CD14-positive monocyte (primary cell): ENCODE data around the gene ANTKMT. TPM values are rescaled to one million over a fixed set of nuclear protein-coding genes. Genes with fewer than 3 reads are reported as not detected.

Source experiments
- DNase-seq, 3 donors: peaks; one replicate each; pipeline ENCODE4 v3.0.0-alpha.2; 2011 to 2022
- H2AFZ ChIP-seq: 2 replicates; pipeline ENCODE4 v1.6.0; 2012; ENCODE audit warnings: mild to moderate bottlenecking, low read depth, low read length, inconsistent platforms; ENCODE audit not compliant: insufficient read depth, poor library complexity, severe bottlenecking
- H3K27ac ChIP-seq, 2 donors: 1 replicate in 1 of 2; 2 replicates in 1 of 2; pipeline ENCODE4 v1.5.1; 2012 to 2013; ENCODE audit warnings: low read length in 2 of 2, control low read depth in 1 of 2, inconsistent platforms in 1 of 2, low read depth in 1 of 2, mild to moderate bottlenecking in 1 of 2
- H3K27me3 ChIP-seq, 2 donors: one replicate each; pipeline versions ENCODE4 v1.6.0 to v1.6.1; 2011 to 2013; ENCODE audit warnings: low read length in 2 of 2; ENCODE audit not compliant: control insufficient read depth in 2 of 2, insufficient read depth in 2 of 2
- H3K36me3 ChIP-seq, 2 donors: replicated peaks in 1 of 2; 1 replicate in 1 of 2; 2 replicates in 1 of 2; pipeline versions ENCODE4 v1.5.1 to v1.6.1; 2012 to 2013; ENCODE audit warnings: low read length in 2 of 2, control low read depth in 1 of 2, inconsistent platforms in 1 of 2, mild to moderate bottlenecking in 1 of 2; ENCODE audit not compliant: insufficient read depth in 2 of 2, control insufficient read depth in 1 of 2
- H3K4me1 ChIP-seq, 2 donors: 1 replicate in 1 of 2; 2 replicates in 1 of 2; pipeline versions ENCODE4 v1.5.1 to v1.6.1; 2012 to 2013; ENCODE audit warnings: low read length in 2 of 2, control low read depth in 1 of 2, inconsistent platforms in 1 of 2, mild to moderate bottlenecking in 1 of 2, moderate library complexity in 1 of 2; ENCODE audit not compliant: insufficient read depth in 2 of 2, control insufficient read depth in 1 of 2
- H3K4me2 ChIP-seq: replicated peaks from 2 replicates; pipeline ENCODE3; 2012; ENCODE audit warnings: low read length, moderate library complexity, mild to moderate bottlenecking; ENCODE audit not compliant: poor library complexity, severe bottlenecking; ENCODE audit errors: extremely low read depth
- H3K4me3 ChIP-seq, 3 experiments: fragments of 200-600 bp in 1 of 3; sonication (generic) in 1 of 3; replicated peaks in 1 of 3; 1 replicate in 2 of 3; 2 replicates in 1 of 3; pipeline ENCODE4 v1.5.1; 2011 to 2013; ENCODE audit warnings: low read length in 3 of 3, mild to moderate bottlenecking in 3 of 3, control low read depth in 2 of 3, low read depth in 2 of 3, inconsistent platforms in 1 of 3, moderate library complexity in 1 of 3
- H3K79me2 ChIP-seq: 2 replicates; pipeline ENCODE4 v1.6.0; 2012; ENCODE audit warnings: mild to moderate bottlenecking, control low read depth, inconsistent platforms, low read length, moderate library complexity; ENCODE audit not compliant: insufficient read depth
- H3K9ac ChIP-seq: 2 replicates; pipeline ENCODE4 v1.6.0; 2017; ENCODE audit warnings: low read length, mild to moderate bottlenecking; ENCODE audit not compliant: insufficient read depth, poor library complexity, severe bottlenecking
- H3K9me3 ChIP-seq, 2 donors: replicated peaks in 1 of 2; 1 replicate in 1 of 2; 2 replicates in 1 of 2; pipeline versions ENCODE4 v1.5.1 to v1.6.1; 2012 to 2013; ENCODE audit warnings: low read length in 2 of 2, control low read depth in 1 of 2; ENCODE audit not compliant: control insufficient read depth in 1 of 2, insufficient read depth in 1 of 2
- H4K20me1 ChIP-seq: 2 replicates; pipeline ENCODE4 v1.6.0; 2012; ENCODE audit warnings: mild to moderate bottlenecking, low read length, control low read depth, moderate library complexity; ENCODE audit not compliant: insufficient read depth
- H3K27ac Mint-ChIP-seq, 7 donors: one replicate each; pipeline ENCODE4 v1.8.0; 2020; ENCODE audit warnings: mild to moderate bottlenecking in 7 of 7, mixed read lengths in 7 of 7, moderate library complexity in 6 of 7, inconsistent platforms in 2 of 7
- H3K27me3 Mint-ChIP-seq, 3 donors: one replicate each; pipeline ENCODE4 v1.8.0; 2021 to 2022; ENCODE audit warnings: low read depth in 3 of 3, mild to moderate bottlenecking in 3 of 3, mixed read lengths in 3 of 3, moderate library complexity in 3 of 3, inconsistent platforms in 1 of 3
- H3K36me3 Mint-ChIP-seq, 2 donors: one replicate each; pipeline ENCODE4 v1.8.0; 2020; ENCODE audit warnings: mixed read lengths in 2 of 2, inconsistent platforms in 1 of 2, mild to moderate bottlenecking in 1 of 2
- H3K4me1 Mint-ChIP-seq: one replicate; pipeline ENCODE4 v1.8.0; 2020; ENCODE audit warnings: mild to moderate bottlenecking, mixed read lengths
- H3K4me3 Mint-ChIP-seq, 2 donors: one replicate each; pipeline ENCODE4 v1.8.0; 2020; ENCODE audit warnings: mild to moderate bottlenecking in 2 of 2, mixed read lengths in 2 of 2, moderate library complexity in 1 of 2
- H3K9me3 Mint-ChIP-seq, 7 donors: one replicate each; pipeline ENCODE4 v1.8.0; 2020 to 2022; ENCODE audit warnings: mixed read lengths in 7 of 7, mild to moderate bottlenecking in 6 of 7, moderate library complexity in 6 of 7, inconsistent platforms in 2 of 7
- CTCF ChIP-seq: fragments of 200-600 bp; IDR thresholded peaks from one replicate; pipeline ENCODE4 v1.8.0; 2022; ENCODE audit warnings: antibody characterized with exemption, mild to moderate bottlenecking
- whole genome bisulfite sequencing: methylation state at CpG from one replicate; pipeline ENCODE4 v1.1.5; 2013; ENCODE audit warnings: missing lambda C conversion rate; ENCODE audit not compliant: insufficient coverage; 5-methylcytosine and 5-hydroxymethylcytosine counted together
- intact Hi-C, 2 donors: fragments of 100-400 bp; cut with micrococcal nuclease; formaldehyde crosslinking; loops; one replicate each; pipeline versions ENCODE4 v1.15.0 to v1.15.1; 2023
- polyA minus RNA-seq: library from RNA; depleted of rRNA, polyadenylated mRNA; stranded (reverse); fragments of >200 nt; gene quantifications from 2 replicates; pipeline ENCODE4 v1.2.3, GENCODE V29; 2012
- polyA plus RNA-seq, 3 donors: library from polyadenylated mRNA; depleted of rRNA in 1 of 3; unstranded in 2 of 3; stranded (reverse) in 1 of 3; fragments of 300-500 nt in 2 of 3; fragments of >200 nt in 1 of 3; fragmentation: Illumina TruSeq in 2 of 3; gene quantifications; 1 replicate in 2 of 3; 2 replicates in 1 of 3; pipeline ENCODE4 v1.2.3, GENCODE V29; 2012 to 2021
- total RNA-seq, 12 experiments: library from RNA in 1 of 12; stranded (reverse) in 1 of 12; fragments of 120-200 nt in 1 of 12; gene quantifications; one replicate each; pipeline ENCODE4 v1.2.4 and lab custom pipeline; 2013 to 2026; ENCODE audit warnings: mixed read lengths in 6 of 12, inconsistent platforms in 1 of 12

Gene ANTKMT
- 33.4 TPM for total RNA-seq (2013)
- polyA plus RNA-seq (10 to 100 TPM; 21.5 to 56.3 (median 34.4) TPM), polyA minus RNA-seq (19.4 and 30.7 TPM in 2 replicates), total RNA-seq (lab: John Stamatoyannopoulos, UW) (0.50 to 6.7 (median 3.7) reads per million in 11 experiments)

- H2AFZ ChIP-seq: peak within 1 kb of the TSS; percentile 100
- H3K27ac ChIP-seq: peak within 1 kb of the TSS in 1 of 2 donors; percentile 36
- TF ChIP-seq CTCF: no peak
- H3K27me3 Mint-ChIP-seq: peaks cover 41 to 56% (median 41%) of the 10 kb centered on the region in 3 donors
- H4K20me1 ChIP-seq: peaks cover 20% of the 10 kb centered on the region
- peaks cover 20 to 32% of the 10 kb centered on the region in 2 donors for H3K4me1 ChIP-seq
- H3K4me3 Mint-ChIP-seq: peak within 1 kb of the TSS; percentile 79 to 87
- peaks cover 7 to 54% of the 10 kb centered on the region in 2 donors for H3K27me3 ChIP-seq
- intact Hi-C loops: no loop called here
- H3K79me2 ChIP-seq: no peaks in the 10 kb centered on the region
- H3K9me3 Mint-ChIP-seq: peaks cover 0 to 3% (median 0%) of the 10 kb centered on the region in 7 donors
- 9% methylated on average over 106 of the region's 106 CpGs for WGBS
- H3K36me3 ChIP-seq: no peaks in the 10 kb centered on the region
- peak; percentile 56 to 62 (median 58) for DNase-seq
- H3K9me3 ChIP-seq: peaks cover 4 to 5% of the 10 kb centered on the region in 2 donors
- peak within 1 kb of the TSS; percentile 51 to 88 (median 54) for H3K4me3 ChIP-seq
- H3K27ac Mint-ChIP-seq: peak within 1 kb of the TSS in 2 of 7 donors; percentile 30 to 61
- H3K36me3 Mint-ChIP-seq: peaks cover 5 to 7% of the 10 kb centered on the region in 2 donors
- peaks cover 14% of the 10 kb centered on the region for H3K4me1 Mint-ChIP-seq
- H3K9ac ChIP-seq: peak within 1 kb of the TSS; percentile 72
- peak within 1 kb of the TSS; percentile 100 for H3K4me2 ChIP-seq
Measured at GRCh38 chr16:720990-721764, at the start of gene ANTKMT. TSS of gene ANTKMT (plus strand) at chr16:721146. CDS start at chr16:721275, 129 bp downstream.

GRCh38 chr16:671353-672131 lies 49.4 kb upstream of the ANTKMT start:
- Histone ChIP-seq H3K9me3 (no peaks in the 10 kb centered on the region), H4K20me1 (peaks cover 60% of the 10 kb centered on the region), H3K4me1 (peaks cover 24 to 31% of the 10 kb centered on the region in 2 donors), H3K4me2 (no peak overlapping the region), H3K27ac (no peak overlapping the region), H3K36me3 (peaks cover 48 to 50% of the 10 kb centered on the region in 2 donors), H3K27me3 (peaks cover 3 to 18% of the 10 kb centered on the region in 2 donors), H2AFZ (no peak overlapping the region), H3K9ac (no peak overlapping the region), H3K4me3 (no peak overlapping the region), H3K79me2 (peaks cover 20% of the 10 kb centered on the region)
- no peak for TF ChIP-seq CTCF
- peaks cover 0 to 5% (median 0%) of the 10 kb centered on the region in 7 donors for H3K9me3 Mint-ChIP-seq
- H3K4me3 Mint-ChIP-seq: no peak overlapping the region
- no peak overlapping the region for H3K27ac Mint-ChIP-seq
- peaks cover 15 to 23% (median 17%) of the 10 kb centered on the region in 3 donors for H3K27me3 Mint-ChIP-seq
- intact Hi-C loops: no loop called here
- WGBS: 94% methylated on average over 27 of the region's 40 CpGs
- H3K4me1 Mint-ChIP-seq: peaks cover 17% of the 10 kb centered on the region
- H3K36me3 Mint-ChIP-seq: peaks cover 30 to 47% of the 10 kb centered on the region in 2 donors
- no peak for DNase-seq
